GM18498 (cell line): ENCODE measurements around the gene TSPAN1.
A peak's percentile ranks its signal among the peaks of the same experiment; 100 is the strongest.

ENCODE experiments used
- ATAC-seq: cut with Tn5 transposase; IDR thresholded peaks from one replicate; pipeline ENCODE4 v1.9.1; 2021; ENCODE audit warnings: mild to moderate bottlenecking, moderate library complexity; ENCODE audit not compliant: unreplicated experiment

TSPAN1 gene

DNA sequence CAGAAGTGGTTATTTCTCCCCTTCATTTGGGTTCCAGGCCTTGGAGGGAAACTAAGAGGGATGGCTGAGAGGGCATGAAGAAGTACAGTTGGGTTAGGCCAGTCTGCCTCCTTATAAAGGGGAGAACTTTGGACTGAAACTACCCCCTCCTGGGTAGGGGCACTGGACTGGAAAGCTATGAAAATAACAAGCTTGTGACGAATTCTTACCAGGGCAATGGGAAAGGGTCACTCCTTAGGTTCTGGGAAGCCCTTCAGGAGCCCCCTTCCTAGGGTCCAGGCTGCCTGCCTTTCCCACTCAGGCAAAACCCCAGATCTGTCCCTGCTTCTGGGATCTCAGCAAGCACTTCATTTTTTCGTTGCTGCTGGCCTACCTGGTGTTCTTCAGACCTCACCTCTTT, 11.2 kb downstream of the TSPAN1 start:
- no peak for ATAC-seq

DNA sequence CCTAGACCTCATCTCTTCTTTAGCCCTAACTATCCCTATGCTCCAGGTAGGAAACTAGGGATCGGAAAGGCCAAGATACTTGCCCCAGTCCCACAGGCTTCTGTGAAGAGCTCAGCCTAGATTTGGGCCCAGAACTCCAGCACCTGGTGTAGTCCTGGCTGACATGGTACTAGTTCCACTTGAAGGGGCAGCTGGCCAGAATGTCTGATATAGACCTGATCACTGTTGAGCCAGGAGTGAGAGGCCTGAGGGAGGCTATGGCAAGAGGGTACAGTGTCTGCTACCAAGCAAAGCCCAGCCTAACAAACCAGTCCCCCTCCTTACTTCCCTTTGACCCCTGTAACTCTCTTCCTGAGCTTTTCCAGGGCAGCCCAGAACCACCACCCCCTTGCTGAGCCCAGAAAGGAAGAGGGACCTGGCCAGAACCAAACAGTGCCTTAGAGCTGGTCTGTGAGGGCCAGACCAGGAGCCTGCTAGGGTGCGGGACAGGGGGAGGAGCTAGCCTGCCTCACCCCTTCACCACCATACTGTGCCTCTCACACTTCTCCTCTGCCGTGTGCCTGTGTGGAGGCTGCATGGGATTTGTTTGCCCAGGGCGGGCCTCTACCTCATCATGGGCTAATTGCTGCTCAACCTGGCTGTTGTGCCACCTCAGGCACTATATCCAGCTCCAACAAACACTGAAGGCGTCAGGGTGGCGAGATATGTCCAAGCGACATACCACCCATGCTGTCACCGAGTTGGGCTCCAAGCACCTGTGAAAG, 12.4 kb downstream of the TSPAN1 start:
- no peak for ATAC-seq

DNA sequence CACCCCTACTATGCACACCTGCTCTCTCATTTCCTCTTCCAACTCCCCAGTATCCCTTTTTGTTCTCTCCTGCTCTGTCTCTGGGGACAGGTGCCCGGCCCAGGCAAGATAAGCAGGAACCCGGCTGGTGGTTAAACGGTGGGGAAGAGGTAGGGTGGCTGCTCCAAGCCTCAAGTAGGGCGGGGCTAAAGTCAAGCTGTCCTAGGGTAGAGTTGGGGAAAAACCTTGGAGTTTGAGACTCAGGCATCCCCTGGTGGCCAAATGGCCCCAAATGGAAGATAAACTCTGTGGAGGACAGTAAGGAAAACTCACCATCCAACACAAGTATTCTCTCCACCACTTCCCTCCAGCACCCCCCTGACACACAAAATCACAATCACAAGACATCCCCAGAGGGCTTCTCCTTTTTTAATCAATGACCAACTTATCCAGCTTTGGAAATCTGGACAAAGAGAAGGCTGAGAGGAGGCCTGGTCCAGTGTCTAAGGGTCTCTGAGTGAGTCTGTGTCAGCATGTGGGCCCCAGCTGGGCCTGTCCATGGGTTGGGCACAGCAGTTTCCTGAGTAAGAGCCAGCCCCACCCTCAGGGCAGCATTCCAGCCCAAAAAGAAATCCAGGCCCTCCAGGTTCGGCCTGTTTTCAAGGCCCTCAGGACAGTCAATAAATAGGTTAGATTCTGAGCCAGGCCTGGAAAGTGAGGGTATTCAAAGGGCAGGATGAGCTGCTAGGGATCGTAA, 13.6 kb downstream of the TSPAN1 start:
- ATAC-seq = no peak

DNA sequence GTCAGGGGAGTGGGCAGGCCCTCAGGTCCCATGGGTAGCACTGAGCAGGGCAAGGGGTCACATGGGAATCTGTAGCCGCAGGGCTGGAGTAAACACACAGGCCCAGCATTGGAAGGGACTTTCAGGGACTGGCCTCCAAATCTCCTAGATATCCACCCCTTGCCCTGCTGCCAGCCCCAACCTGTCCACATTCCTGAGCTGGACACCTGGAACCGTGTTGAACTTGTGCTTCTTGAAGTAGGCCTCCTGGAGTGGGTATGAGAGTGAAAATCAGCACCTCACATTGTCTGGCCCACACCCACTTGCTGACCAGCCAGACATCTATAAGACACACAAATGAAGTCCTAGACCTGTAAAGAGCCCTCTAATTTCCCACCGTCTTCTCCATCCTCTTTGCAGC, 15.7 kb downstream of the TSPAN1 start:
- ATAC-seq = no peak

DNA sequence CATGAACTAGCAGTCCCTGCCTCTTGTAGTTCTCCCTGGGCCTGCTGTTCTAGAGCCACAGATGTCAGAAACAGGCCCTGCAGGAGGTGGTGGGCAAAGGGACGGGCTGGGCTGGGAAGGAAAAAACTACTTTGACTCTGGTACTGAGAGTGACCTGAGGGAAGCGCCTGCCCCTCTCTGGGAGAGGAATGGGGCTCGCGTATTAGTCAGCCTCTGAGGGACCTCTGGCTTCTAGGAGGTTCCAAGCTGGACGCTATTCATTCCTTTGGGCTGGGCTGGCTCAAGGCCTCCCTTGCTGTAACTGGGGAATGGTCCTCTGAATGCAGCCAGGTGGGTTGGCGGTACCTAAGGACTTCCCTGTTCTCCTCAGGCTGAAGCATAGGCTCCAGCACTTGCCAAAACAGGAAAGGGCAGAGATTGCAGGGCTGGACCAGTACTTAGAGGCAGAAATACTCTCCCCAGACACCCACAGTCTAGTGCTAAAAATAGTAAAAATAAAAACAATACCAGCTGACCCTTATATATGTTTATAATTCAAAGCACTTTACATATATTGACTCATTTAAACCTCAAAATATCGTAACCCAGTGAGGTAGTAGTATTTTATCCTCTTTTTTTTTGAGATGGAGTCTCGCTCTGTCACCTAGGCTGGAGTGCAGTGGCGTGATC, 16.3 kb downstream of the TSPAN1 start:
- no peak for ATAC-seq

DNA sequence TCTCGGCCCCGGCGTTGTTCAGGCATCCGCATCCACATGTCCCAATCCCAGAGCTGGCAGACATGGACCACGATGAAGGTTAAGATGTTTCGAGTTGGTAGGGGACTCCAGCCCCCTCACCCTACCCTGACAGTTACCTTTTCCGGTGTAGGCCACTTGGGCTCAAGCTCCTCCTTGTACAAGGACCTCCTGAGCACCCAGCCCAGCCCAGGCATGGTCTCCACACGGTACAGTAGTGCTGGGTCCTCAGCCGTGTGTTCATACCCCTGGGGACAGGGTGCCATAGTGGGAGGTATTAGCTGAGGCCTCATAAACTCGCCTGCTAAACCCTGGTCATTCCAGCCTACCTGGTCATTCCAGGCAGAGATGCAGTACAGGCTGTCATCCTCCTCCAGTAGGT, 17.3 kb downstream of the TSPAN1 start:
- ATAC-seq = no peak

DNA sequence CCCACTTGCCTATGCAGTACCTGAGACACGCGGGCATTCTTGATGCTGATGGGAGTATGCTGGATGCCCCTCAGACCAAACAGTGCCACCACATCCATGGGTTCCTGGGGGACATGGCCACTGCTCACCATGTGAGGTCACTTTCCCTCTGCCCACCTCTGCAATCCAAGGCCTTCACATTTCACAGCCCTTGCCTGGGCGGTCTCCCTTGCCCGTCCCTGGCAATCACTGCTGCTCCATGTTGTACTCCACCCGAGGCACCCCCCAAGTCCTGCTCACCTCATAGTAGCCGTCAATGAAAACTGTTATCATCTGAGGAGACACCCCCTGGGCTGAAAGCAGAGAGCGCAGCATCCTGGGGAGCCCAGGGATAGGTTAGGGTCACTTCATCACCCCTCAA, 18.4 kb downstream of the TSPAN1 start:
- no peak for ATAC-seq

DNA sequence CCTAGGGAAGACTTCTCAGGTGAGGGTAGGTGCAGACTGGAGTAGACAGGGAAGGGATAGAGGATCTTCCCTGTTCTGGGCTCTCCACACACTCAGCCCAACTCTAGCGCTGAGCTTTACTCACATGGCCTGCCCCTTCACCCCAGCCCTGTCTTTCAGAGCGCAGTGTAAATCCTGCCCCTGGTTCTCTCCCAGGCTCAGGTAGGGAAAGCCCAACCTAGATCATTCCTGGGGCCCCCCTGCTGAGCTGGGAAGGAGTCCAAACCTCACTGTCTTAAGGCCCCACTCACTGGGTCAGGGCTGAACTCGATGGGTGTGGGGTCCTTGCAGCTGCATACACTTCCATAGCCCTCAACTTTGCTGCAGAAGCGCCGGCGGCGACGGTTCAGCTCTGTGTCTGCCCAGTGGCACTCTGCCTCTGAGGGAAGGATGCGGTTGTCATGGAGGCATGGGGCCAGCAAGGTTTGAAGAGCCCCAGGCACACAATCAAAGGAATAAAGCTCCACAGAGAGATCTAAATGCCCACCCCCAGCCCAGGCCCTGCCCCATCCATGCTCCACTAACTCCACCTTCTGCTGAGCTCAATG, 19.2 kb downstream of the TSPAN1 start:
- ATAC-seq = no peak

DNA sequence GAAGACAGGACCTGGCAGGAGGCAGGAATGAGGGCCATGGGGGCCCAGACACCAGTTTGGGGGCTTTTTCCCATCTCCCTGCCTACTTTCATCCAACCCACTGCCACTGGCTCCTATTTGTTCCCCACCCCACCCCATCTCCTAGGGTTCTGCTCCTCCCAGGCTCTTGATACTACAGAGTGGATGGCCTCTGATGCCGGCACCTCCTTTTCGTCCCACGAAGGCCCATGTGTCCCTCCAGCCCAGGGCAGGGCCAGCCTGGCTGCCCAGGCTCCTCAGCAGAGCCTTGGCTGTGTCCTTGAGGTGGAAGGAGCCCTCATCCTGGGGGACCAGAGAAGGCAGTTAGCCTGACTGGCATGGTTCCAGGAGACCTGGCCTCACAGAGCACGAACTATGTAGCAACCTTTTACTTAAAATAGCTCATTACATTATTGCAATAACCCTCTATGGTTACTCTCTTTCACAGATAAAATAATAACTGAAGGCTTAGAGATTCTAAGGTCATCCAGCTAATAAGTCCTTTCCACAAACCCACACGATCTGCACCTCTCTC, 19.8 kb downstream of the TSPAN1 start:
- ATAC-seq = no peak

DNA sequence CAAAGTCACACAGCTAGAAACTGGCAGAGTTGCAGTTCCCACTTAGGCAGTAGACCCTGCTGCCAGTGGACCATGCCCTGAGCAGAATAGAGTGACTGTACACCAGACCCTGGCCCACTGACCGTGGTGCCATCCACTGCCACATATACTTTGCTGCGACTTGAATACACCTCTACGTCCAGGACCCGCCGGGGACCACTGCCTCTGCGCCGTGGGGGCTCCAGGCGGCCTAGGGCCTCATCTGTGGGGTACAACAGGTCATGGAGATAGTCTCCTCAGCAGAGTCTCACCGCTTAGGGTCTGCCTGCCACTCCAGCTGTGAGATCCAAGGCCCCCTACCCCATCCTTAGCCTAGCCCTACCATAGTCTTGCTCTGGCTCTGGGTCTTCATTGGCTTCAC, 21.7 kb downstream of the TSPAN1 start:
- no peak for ATAC-seq

DNA sequence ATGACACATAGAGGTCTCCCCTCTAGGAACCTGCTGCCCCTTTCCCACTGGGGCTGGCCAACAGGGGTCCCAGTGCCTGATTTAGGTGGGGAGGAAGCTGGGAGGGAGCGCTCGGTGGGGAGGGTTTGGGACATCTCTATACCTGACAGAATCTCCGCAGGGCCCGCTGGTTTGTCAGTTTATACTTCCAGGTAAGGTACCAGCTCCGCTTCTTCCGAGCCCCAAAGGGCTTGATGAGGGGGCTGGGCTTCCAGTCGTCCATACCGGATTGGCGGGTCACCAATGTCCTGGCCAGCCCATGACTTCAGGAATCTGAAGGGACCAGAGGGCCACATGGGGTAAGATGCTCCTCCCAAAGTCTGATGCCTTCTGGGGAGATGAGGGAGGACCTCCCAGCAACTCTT, 22.7 kb downstream of the TSPAN1 start:
- no peak for ATAC-seq

DNA sequence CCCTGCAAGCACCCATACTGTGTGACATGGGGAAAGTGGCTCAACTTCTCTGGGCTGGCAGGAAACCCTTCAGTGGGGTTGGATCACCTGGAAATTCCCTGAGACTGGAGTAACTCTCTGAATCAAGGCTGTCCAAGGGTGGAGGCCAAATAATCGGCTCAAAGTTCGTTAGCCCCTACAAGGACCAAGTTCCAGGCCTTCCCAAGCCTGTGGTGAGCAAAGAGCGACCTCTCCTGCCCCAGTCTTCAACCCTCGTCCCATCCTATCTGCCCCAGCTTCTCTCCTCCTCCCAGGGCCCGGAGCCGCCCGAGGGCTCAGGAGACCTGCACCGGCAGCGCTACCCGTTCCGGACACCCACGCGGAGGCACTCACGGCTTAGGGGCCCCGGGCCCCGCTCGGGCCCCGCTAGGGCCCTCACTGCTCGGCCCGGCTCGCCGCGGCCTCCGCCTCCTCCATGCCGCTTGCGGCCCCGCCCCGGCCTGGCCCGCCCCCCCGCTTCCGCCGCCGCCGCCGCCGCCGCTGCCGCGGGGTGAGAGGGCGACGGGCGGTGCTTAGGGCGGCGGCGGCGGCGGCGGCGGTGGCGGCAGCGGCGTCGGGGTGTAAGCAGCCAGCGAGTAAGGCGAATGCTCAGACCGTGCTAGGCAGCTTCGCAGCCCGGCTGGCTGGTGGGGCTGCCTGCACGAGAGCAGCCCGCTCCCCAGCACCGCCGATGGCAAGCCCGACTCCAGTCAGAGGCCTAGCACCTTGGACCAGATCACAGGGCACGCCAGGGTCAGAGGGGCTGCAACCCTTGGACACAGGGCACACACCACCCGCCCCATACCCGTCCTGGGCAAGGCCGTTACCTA, 23.3 kb downstream of the TSPAN1 start, which contains the start of gene POMGNT1:
TSS of gene POMGNT1 (minus strand) at position 471 of the 848 bp plus-strand sequence. CDS start 613 bp downstream, outside the sequence.
- ATAC-seq = peak; percentile 92

DNA sequence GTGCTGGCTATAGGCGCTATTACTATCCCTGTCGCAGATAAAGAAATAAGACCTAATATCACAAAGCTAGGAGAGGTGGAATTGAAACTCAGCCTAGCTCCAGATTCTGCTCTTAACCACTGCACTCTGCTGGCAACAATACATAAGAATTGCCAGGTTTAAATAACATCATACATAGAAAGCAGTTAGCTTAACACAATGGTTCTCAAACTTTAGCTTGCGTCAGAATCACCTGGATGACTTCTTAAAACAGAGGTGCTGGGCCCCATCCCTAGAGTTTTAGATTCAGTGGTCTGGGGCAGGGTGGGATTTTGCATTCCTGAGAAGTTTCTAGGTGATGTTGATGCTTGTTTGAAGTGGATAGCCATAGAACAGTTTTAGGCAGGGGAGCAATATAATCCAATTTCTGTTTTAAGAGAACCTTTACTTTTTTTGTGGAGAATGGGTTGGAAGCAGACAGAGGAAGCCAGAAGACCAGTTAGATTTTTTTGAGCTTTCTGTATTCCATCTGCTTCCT, 24.4 kb downstream of the TSPAN1 start:
- no peak for ATAC-seq

DNA sequence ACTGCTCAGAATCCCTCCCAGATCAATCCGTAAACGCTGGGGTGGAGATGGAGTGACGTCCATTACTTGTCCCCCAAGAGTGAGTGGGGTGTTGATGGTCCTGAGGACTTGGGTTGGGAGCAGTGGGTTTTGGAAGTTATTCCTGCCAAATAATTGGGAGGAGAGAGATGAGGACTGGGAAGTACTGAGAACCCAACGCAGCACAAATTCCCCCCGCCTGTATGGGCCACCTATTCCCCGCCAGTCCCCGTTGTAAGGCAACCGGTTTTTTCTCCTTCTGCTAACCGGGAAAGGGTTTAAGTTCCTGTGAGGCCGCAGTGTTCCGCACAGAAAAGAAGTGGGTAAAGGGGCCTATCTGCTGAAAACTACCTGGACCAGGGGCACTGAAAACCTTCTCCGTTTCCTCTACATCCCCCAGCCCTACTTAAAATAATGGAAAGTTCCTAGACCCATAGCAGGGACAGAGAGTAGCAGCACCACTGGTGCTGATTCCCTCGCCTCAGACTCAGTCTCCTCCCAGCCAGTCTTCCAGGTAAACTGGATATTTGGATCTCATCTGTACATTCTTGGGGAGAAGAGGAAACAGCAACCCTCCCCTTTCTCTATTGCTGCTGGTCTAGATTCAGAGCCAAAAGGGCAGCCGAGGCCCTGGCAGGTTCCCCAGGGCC, 29.0 kb downstream of the TSPAN1 start:
- no peak for ATAC-seq

DNA sequence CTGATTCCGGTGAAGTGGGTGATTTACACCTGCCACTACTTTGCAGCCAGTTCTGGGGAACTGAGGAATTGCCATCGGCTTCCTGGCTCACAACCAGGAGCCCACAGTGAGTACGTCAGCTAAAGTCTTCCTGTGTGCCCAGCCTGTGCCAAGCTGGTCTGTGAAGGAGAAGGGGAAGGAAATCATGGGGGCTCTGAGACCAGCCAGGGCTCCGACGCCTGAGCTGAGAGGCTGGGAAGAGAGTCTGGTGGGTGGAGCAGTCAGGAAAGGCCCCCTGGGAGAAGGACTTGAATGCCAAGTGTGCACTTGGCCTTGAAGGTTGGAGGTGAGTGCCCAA, 29.5 kb downstream of the TSPAN1 start:
- ATAC-seq = no peak

DNA sequence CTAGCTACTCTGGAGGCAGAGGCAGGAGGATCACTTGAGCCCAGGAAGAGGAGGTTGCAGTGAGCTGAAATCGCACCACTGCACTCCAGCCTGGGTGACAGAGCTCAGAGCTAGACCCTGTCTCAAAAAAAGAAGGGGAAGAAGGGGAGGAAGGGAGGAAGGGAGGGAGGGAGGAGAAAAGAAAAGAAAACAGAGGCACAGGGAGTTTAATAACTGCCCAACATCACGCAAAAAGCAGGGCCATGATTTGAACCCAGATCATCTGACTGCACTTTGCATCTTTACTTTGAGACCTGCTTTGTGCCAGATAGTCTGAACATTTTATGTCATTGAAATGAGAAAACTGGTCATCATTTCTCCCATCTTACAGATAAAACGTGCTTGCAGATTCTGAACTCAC, 30.3 kb downstream of the TSPAN1 start:
- ATAC-seq = no peak

DNA sequence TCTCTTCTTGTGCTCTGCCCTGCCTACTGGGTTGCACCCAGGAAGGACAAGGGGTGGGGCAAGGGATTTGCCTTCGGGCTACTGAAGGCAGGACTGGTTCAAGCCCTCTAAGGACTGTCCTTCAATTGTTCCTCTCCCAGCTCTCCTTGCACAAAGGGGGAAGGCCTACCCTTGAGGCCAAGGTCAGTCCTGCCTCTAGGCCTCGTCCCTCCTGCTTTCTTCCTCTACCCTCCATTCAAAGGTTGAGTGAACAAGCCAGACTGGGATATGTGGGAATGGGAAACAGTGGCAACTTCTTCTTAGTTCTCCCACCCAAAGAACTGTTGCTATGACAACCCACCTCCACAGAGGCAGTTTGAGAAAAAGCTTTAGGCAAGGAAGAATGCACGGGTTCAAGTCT, 30.9 kb downstream of the TSPAN1 start:
- ATAC-seq = no peak

DNA sequence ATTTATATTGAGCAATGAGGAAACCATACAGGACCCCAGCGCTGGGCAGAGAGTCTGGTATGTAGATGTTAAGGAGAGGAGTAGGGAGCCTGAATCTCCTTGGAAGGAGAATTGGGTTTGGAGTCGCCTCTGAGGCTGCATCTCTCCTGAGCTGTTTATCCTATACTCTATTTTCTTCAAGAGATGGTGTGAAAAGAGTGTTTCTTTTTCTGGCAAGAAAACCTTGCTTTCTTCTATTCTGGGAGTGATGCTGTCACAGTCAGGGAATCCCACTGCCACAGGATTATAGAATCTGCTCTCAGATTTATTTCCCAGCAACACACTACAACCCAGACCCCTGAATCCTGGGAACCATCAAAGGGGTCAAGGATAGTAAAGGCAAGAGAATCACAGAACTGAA, 31.5 kb downstream of the TSPAN1 start:
- ATAC-seq = no peak

DNA sequence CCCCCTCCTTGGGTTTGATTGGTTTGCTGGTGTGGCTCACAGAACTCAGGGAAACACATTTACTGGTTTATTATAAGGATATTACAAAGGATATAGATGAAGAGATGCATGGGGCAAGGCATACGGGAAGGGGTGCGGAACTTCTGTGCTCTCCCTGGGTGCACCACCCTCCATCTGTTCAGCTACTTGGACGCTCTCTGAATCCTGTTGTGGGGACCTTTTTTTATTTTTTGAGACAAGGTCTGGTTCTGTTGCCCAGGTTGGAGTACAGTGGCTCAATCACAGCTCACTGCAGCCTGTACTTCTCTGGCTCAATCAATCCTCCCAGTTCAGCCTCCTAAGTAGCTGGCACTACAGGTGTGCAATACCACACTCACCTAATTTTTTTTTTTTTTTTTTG, 35.7 kb downstream of the TSPAN1 start:
- no peak for ATAC-seq

DNA sequence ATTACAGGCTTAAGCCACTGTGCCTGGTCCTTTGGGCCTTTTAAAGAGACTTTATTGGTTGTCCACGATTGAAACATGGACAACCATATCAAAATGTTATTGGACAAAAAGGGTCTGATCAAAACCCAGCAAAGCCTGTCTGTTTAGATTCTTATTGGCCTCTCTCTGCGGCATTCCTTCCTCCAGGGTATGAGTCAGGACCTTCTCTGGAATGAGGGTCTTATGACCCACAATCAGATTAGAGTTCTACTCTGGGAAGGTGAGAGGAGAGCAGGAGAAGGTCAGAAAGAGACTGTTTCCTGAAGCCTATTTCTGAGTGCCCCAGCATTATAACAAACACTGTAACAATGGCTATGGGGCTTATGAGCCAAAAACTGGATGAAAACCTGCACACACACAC, 36.2 kb downstream of the TSPAN1 start:
- ATAC-seq = no peak
